H9 (cell line): ENCODE results near the gene TNPO1. TPM values are rescaled to one million over a fixed set of nuclear protein-coding genes. Genes with fewer than 3 reads are reported as not detected.

ENCODE experiments used
- DNase-seq: peaks from one replicate; pipeline ENCODE4 v3.0.0-alpha.2; 2017
- H2AFZ ChIP-seq: one replicate; pipeline ENCODE4 v1.6.1; 2013; ENCODE audit warnings: mild to moderate bottlenecking, low read length, control low read depth, moderate library complexity
- H2AK5ac ChIP-seq: 2 replicates; pipeline ENCODE4 v1.6.1; 2013; ENCODE audit warnings: low read length, control low read depth, mixed read lengths; ENCODE audit not compliant: insufficient read length
- H2BK120ac ChIP-seq: one replicate; pipeline ENCODE4 v1.6.1; 2013; ENCODE audit warnings: low read depth, mild to moderate bottlenecking, low read length, control low read depth, inconsistent platforms; ENCODE audit not compliant: poor library complexity, severe bottlenecking
- H2BK12ac ChIP-seq: 2 replicates; pipeline ENCODE4 v1.6.1; 2013; ENCODE audit warnings: low read length, control low read depth, mixed read lengths, low read depth; ENCODE audit not compliant: insufficient read length
- H2BK15ac ChIP-seq: 2 replicates; pipeline ENCODE4 v1.6.1; 2013; ENCODE audit warnings: low read depth, low read length, control low read depth
- H2BK20ac ChIP-seq: one replicate; pipeline ENCODE4 v1.6.1; 2013; ENCODE audit warnings: low read depth, mild to moderate bottlenecking, low read length, control low read depth, inconsistent platforms; ENCODE audit not compliant: poor library complexity, severe bottlenecking
- H2BK5ac ChIP-seq: 2 replicates; pipeline ENCODE4 v1.6.1; 2013; ENCODE audit warnings: low read length, control low read depth, mixed read lengths; ENCODE audit not compliant: insufficient read length
- H3K14ac ChIP-seq: 2 replicates; pipeline ENCODE4 v1.6.1; 2013; ENCODE audit warnings: low read length, control low read depth; ENCODE audit not compliant: insufficient read depth
- H3K18ac ChIP-seq: 2 replicates; pipeline ENCODE4 v1.6.1; 2013; ENCODE audit warnings: low read depth, mild to moderate bottlenecking, mixed read lengths, low read length, control low read depth; ENCODE audit not compliant: insufficient read length
- H3K23ac ChIP-seq: 2 replicates; pipeline ENCODE4 v1.6.1; 2013; ENCODE audit warnings: low read length, control low read depth, mixed read lengths, low read depth; ENCODE audit not compliant: insufficient read length
- H3K23me2 ChIP-seq: 2 replicates; pipeline ENCODE4 v1.6.1; 2013; ENCODE audit warnings: low read depth, mild to moderate bottlenecking, mixed read lengths, low read length, control low read depth; ENCODE audit not compliant: insufficient read length, poor library complexity, severe bottlenecking
- H3K27ac ChIP-seq: 2 replicates; pipeline ENCODE4 v1.5.1; 2013; ENCODE audit warnings: low read length, control low read depth, mixed read lengths, low read depth; ENCODE audit not compliant: insufficient read length
- H3K27me3 ChIP-seq: 2 replicates; pipeline ENCODE4 v1.6.1; 2013; ENCODE audit warnings: low read length, control low read depth, inconsistent platforms; ENCODE audit not compliant: insufficient read depth
- H3K4ac ChIP-seq: 2 replicates; pipeline ENCODE4 v1.6.1; 2013; ENCODE audit warnings: low read depth, mild to moderate bottlenecking, control low read depth, inconsistent platforms, low read length, moderate library complexity
- H3K4me1 ChIP-seq: 2 replicates; pipeline ENCODE4 v1.6.1; 2013; ENCODE audit warnings: low read length, control low read depth, inconsistent platforms; ENCODE audit not compliant: insufficient read depth
- H3K4me2 ChIP-seq: 2 replicates; pipeline ENCODE4 v1.6.1; 2013; ENCODE audit warnings: low read length, control low read depth, mixed read lengths; ENCODE audit not compliant: insufficient read length, insufficient read depth
- H3K56ac ChIP-seq: 2 replicates; pipeline ENCODE4 v1.6.1; 2013; ENCODE audit warnings: low read depth, mild to moderate bottlenecking, mixed read lengths, low read length, control low read depth; ENCODE audit not compliant: insufficient read length
- H3K79me1 ChIP-seq: 2 replicates; pipeline ENCODE4 v1.6.1; 2013; ENCODE audit warnings: low read depth, mild to moderate bottlenecking, moderate library complexity, low read length, control low read depth, inconsistent platforms; ENCODE audit not compliant: insufficient read depth, poor library complexity, severe bottlenecking
- H3K79me2 ChIP-seq: 2 replicates; pipeline ENCODE4 v1.6.1; 2013; ENCODE audit warnings: low read length, control low read depth, inconsistent platforms; ENCODE audit not compliant: insufficient read depth
- H3K9ac ChIP-seq: 2 replicates; pipeline ENCODE4 v1.6.1; 2013; ENCODE audit warnings: low read length, control low read depth, mixed read lengths; ENCODE audit not compliant: insufficient read length; ENCODE audit errors: extremely low read depth
- H3K9me3 ChIP-seq: one replicate; pipeline ENCODE4 v1.6.1; 2013; ENCODE audit warnings: low read depth, low read length, inconsistent platforms; ENCODE audit not compliant: control insufficient read depth
- H3T11ph ChIP-seq: one replicate; pipeline ENCODE4 v1.6.1; 2013; ENCODE audit warnings: mild to moderate bottlenecking, low read length, control low read depth, inconsistent platforms
- H4K20me1 ChIP-seq: one replicate; pipeline ENCODE4 v1.6.1; 2013; ENCODE audit not compliant: control insufficient read depth, insufficient read length, insufficient read depth
- H4K5ac ChIP-seq: 2 replicates; pipeline ENCODE4 v1.6.1; 2013; ENCODE audit warnings: low read depth, mild to moderate bottlenecking, mixed read lengths, low read length, control low read depth; ENCODE audit not compliant: insufficient read length
- H4K8ac ChIP-seq: replicated peaks from 2 replicates; pipeline ENCODE4 v1.6.1; 2013; ENCODE audit warnings: low read length, control low read depth, mixed read lengths, low read depth; ENCODE audit not compliant: insufficient read length
- H4K91ac ChIP-seq: 2 replicates; pipeline ENCODE4 v1.6.1; 2013; ENCODE audit warnings: low read depth, mild to moderate bottlenecking, moderate library complexity, mixed read lengths, low read length, control low read depth; ENCODE audit not compliant: insufficient read length
- H3K27ac Mint-ChIP-seq, 3 experiments: 2 replicates in 2 of 3; 3 replicates in 1 of 3; pipeline ENCODE4 v1.8.0; 2020 to 2021; ENCODE audit warnings: mixed read lengths in 3 of 3, mild to moderate bottlenecking in 1 of 3, moderate library complexity in 1 of 3
- H3K27me3 Mint-ChIP-seq: 2 replicates; pipeline ENCODE4 v1.8.0; 2021; ENCODE audit warnings: low read depth, mild to moderate bottlenecking, moderate library complexity, mixed read lengths
- H3K36me3 Mint-ChIP-seq, 3 experiments: 2 replicates in 2 of 3; 3 replicates in 1 of 3; pipeline ENCODE4 v1.8.0; 2020 to 2021; ENCODE audit warnings: low read depth in 3 of 3, mixed read lengths in 3 of 3; ENCODE audit not compliant: insufficient read depth in 1 of 3
- H3K4me1 Mint-ChIP-seq, 2 experiments: 2 replicates each; pipeline ENCODE4 v1.8.0; 2020; ENCODE audit warnings: mixed read lengths in 2 of 2
- H3K4me3 Mint-ChIP-seq, 2 experiments: 2 replicates in 1 of 2; 3 replicates in 1 of 2; pipeline ENCODE4 v1.8.0; 2020 to 2021; ENCODE audit warnings: mild to moderate bottlenecking in 2 of 2, mixed read lengths in 2 of 2, moderate library complexity in 1 of 2
- H3K9me3 Mint-ChIP-seq, 2 experiments: 2 replicates in 1 of 2; 3 replicates in 1 of 2; pipeline ENCODE4 v1.8.0; 2020; ENCODE audit warnings: mild to moderate bottlenecking in 2 of 2, mixed read lengths in 2 of 2, moderate library complexity in 1 of 2
- CTCF ChIP-seq: fragments of 200-600 bp; sonication (generic); conservative IDR thresholded peaks from 3 replicates; pipeline ENCODE4 v1.8.0; 2021; ENCODE audit warnings: antibody characterized with exemption, mild to moderate bottlenecking
- WGBS: extraction: QIAGEN DNeasy Blood & Tissue Kit; methylation state at CpG from one replicate; pipeline ENCODE4 v1.1.7; 2013; ENCODE audit warnings: missing lambda C conversion rate, low lambda C conversion rate, mixed read lengths; ENCODE audit not compliant: insufficient read length; ENCODE audit errors: extremely low coverage; 5-methylcytosine and 5-hydroxymethylcytosine counted together
- total RNA-seq: library from RNA; stranded (reverse); gene quantifications from 2 replicates; pipeline ENCODE4 v1.2.1, GENCODE V29; 2021

TNPO1 gene
- total RNA-seq, 1 experiment from 2014 or later, result 164 TPM

- no peak overlapping the region for H3K23ac ChIP-seq
- peaks cover 32 to 33% of the 10 kb centered on the region in 2 experiments for H3K4me1 Mint-ChIP-seq
- no peaks in the 10 kb centered on the region for H3K27me3 Mint-ChIP-seq
- H4K8ac ChIP-seq, result no peak overlapping the region
- H2BK15ac ChIP-seq, result no peak overlapping the region
- H2BK5ac ChIP-seq, result no peak overlapping the region
- no peak overlapping the region for H2BK120ac ChIP-seq
- H3K56ac ChIP-seq, result no peak overlapping the region
- peaks cover 17% of the 10 kb centered on the region; the same call in 1 of the 2 replicates for H3K79me2 ChIP-seq
- no peak overlapping the region for H3K4ac ChIP-seq
- H3K9me3 Mint-ChIP-seq, result no peaks in the 10 kb centered on the region
- no peaks in the 10 kb centered on the region for H3K23me2 ChIP-seq
- no peak overlapping the region for H2BK12ac ChIP-seq
- H3K4me1 ChIP-seq, result no peaks in the 10 kb centered on the region
- H3T11ph ChIP-seq, result no peak overlapping the region
- H3K14ac ChIP-seq, result no peak overlapping the region
- H3K27ac ChIP-seq, result no peak overlapping the region
- whole genome bisulfite sequencing, result no CpG with 5 or more reads among the region's 2 CpGs
- H3K79me1 ChIP-seq, result peaks cover 2% of the 10 kb centered on the region
- H3K27me3 ChIP-seq, result no peaks in the 10 kb centered on the region
- no peak overlapping the region for H2AK5ac ChIP-seq
- H4K20me1 ChIP-seq, result no peaks in the 10 kb centered on the region
- no peak overlapping the region for H2BK20ac ChIP-seq
- DNase-seq, result no peak
- H3K27ac Mint-ChIP-seq, result no peak overlapping the region
- no peak overlapping the region for H3K9ac ChIP-seq
- no peaks in the 10 kb centered on the region for H3K9me3 ChIP-seq
- H3K4me3 Mint-ChIP-seq, result no peak overlapping the region
- no peak overlapping the region for H4K91ac ChIP-seq
- H3K36me3 Mint-ChIP-seq, result peaks cover 0 to 8% (median 5%) of the 10 kb centered on the region in 3 experiments; a peak in 3 of 7 replicates
- no peak overlapping the region for H2AFZ ChIP-seq
- no peak overlapping the region for H3K4me2 ChIP-seq
- no peak overlapping the region for H3K18ac ChIP-seq
- TF ChIP-seq CTCF, result no peak
- H4K5ac ChIP-seq, result no peak overlapping the region
These were observed 29.4 kb downstream of the TNPO1 start for GRCh38 chr5:72845889-72846288.
